Stimulated activated effector memory CD8-positive, alpha-beta T cell treated with anti-CD3 and anti-CD28 coated beads, Interleukin-12 subunit alpha, Interleukin-12 subunit beta, amount 100 ng/mL, for 72 hours (primary cell): ENCODE results near the gene RTKN.
A peak's percentile ranks its signal among the peaks of the same experiment; 100 is the strongest.

Experiments used
- ATAC-seq: fragments of 150-1000 bp; cut with Tn5 transposase; 2 replicates; pipeline ENCODE4 v1.10.0; 2021
- DNase-seq, 2 donors: peaks; one replicate each; pipeline ENCODE4 v3.0.0; 2021 to 2022; ENCODE audit warnings: low spot score in 2 of 2
- H3K27ac Mint-ChIP-seq: one replicate; pipeline ENCODE4 v1.8.0; 2022; ENCODE audit warnings: mild to moderate bottlenecking, mixed read lengths
- H3K36me3 Mint-ChIP-seq: one replicate; pipeline ENCODE4 v1.8.0; 2022; ENCODE audit warnings: mild to moderate bottlenecking, mixed read lengths
- H3K4me1 Mint-ChIP-seq: one replicate; pipeline ENCODE4 v1.8.0; 2022; ENCODE audit warnings: mixed read lengths
- H3K4me3 Mint-ChIP-seq: one replicate; pipeline ENCODE4 v1.8.0; 2022; ENCODE audit warnings: mild to moderate bottlenecking, mixed read lengths
- H3K9me3 Mint-ChIP-seq: one replicate; pipeline ENCODE4 v1.8.0; 2022; ENCODE audit warnings: mixed read lengths

Gene RTKN

DNA sequence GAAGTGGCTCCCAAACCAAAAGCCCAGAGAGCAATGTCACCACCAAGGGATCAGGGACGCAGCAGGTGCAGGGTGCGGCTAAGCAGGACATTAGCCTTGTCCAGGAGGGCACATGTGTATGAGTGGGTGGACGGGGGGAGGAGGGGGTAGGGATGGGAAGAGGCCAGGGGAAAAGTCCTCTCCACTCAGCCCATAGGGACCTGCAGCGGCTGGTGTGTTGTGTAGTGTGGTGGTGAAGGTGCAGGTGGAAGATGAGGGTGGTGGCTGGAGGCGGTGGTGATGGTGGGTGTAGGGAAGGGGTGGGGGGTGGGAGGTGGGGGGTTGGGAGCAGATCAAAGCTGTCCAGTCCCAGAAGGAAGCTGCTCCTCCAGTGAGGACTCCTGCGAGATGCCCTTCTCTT, 24.0 kb downstream of the RTKN start:
- Mint-ChIP-seq H3K9me3 (no peaks in the 10 kb centered on the region), H3K36me3 (peaks cover 19% of the 10 kb centered on the region), H3K4me1 (peaks cover 23% of the 10 kb centered on the region), H3K27ac (no peak overlapping the region), H3K4me3 (no peak overlapping the region)
- ATAC-seq, result no peak
- no peak for DNase-seq

DNA sequence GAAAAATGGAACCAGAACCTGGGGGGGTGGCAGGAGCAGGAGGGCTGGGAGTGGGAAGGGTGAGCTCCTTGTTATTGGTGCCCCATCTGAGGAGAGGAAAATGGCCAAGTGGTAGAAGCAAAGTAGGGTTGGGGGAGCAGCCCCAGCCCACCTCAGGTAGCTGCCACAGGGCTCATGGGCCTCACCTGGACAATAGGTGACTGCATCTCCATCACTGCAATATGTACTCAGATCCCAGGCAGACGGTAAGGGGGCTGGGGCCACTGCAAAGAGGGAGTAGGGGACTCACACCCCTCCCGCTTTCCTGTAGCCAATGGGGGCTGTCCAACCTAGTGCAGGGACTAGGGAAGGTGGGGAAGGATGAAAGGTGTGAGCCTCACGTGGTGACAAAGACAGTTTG, 24.5 kb downstream of the RTKN start:
- ATAC-seq, result no peak
- Mint-ChIP-seq H3K36me3 (peaks cover 13% of the 10 kb centered on the region), H3K9me3 (no peaks in the 10 kb centered on the region), H3K4me3 (no peak overlapping the region), H3K27ac (no peak overlapping the region), H3K4me1 (peaks cover 18% of the 10 kb centered on the region)
- DNase-seq, result no peak

DNA sequence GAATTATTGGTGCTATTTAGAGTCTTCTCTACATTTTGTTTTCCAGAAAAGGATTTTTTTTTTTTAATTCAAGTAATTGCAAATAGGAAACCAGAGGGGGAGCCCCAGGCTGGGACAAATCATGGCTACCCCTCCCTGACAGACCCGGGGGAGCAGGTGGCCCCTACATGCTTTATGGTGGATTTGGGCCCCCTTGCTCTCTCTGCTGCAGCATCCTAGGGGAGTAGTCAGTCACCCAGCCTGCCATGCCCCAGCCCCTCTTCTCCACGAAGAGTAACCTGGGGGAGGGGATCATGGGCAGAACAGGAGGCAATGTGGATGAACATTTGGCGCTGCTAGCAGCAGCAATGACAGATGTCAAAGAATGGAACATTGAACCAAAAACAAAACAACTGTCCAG, 25.0 kb downstream of the RTKN start:
- ATAC-seq, result no peak
- no peak for DNase-seq
- H3K27ac Mint-ChIP-seq, result no peak overlapping the region

DNA sequence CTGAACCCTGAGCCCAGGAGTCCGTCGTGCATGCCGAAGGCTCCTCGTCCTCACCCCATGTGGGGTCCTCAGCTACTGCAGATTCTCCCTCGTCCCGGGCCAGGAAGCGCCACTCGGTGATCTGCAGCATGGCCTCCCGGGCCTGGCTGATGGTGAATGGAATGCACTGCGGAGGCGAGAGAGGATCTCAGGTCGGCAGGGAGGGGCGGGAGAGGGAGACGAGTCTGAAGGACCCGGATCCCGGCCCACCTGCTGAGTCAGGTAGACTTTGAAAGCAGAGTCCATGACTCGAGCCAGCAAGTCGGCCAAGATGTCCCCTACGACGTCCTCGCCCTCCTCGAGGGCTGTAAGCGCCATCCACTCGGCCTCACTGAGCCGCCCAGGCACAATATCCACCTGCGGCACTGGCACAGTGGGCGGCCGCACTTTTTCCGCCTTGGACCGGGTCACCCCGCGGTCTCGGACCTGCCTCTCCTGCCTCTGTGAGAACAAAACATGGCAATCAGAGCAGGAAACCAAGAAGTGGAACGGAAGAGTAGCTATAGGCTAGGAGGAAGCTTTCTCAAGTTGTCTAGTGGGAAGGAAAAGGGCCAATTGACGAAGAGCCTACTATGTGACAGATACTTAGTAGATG, 25.9 kb downstream of the RTKN start:
- no peak overlapping the region for H3K27ac Mint-ChIP-seq
- no peaks in the 10 kb centered on the region for H3K9me3 Mint-ChIP-seq
- H3K4me1 Mint-ChIP-seq, result peaks cover 8% of the 10 kb centered on the region

More for the DNA sequence above, 25.0 kb downstream of the RTKN start:
- Mint-ChIP-seq H3K9me3 (no peaks in the 10 kb centered on the region), H3K4me3 (no peak overlapping the region), H3K36me3 (peaks cover 9% of the 10 kb centered on the region), H3K4me1 (peaks cover 14% of the 10 kb centered on the region)

DNA sequence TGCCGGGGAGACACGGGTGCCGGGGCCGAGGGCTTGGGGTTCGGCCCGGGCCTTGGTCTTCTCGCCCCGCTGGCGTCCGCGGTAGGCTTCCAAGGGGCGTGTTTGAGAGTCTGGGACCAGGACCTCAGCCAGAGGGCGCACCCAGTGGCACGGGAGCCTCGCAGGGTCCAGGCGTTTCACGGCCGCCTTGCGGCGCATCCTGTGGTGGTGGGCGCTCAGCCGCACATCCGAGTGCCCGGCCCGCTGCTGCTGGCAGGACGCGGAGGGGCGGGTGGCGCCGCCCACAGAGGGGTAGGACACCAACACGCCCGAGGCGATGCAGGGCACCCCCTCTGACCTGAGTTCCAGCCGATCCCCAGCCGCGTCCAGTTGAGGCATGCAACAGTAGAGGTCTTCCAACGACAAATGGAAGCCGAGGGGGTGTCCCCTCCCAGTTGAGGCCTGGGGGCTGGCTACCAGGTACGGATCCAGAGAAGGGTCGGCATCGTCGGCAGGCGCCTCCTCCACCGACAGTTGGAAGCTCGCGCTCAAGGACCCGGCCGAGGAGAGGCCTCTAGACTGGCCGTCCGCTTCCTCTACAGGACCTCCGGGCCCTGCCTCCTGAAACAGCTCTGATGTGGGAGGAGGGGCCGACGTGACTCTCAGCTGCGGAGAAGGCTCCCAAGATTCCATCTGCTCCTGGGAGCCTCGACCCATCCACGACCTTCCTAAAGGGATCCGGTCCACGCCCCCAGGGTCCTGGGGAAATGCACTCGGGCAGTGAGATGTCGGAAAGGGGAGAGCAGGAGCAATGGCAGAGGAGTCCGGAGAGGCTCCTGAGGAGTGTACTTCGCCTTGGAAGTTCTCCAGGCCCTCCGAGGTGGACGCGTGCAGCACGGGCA, 26.6 kb downstream of the RTKN start:
- Mint-ChIP-seq H3K4me1 (peaks cover 1% of the 10 kb centered on the region), H3K36me3 (no peaks in the 10 kb centered on the region), H3K27ac (no peak overlapping the region), H3K9me3 (no peaks in the 10 kb centered on the region), H3K4me3 (peak overlapping the region; percentile 52)
- peak; percentile 59 for ATAC-seq
- DNase-seq, result no peak

More for the DNA sequence above, 25.9 kb downstream of the RTKN start:
- Mint-ChIP-seq H3K4me3 (peak overlapping the region; percentile 52), H3K36me3 (peaks cover under 1% of the 10 kb centered on the region)
- no peak for DNase-seq
- ATAC-seq, result no peak

DNA sequence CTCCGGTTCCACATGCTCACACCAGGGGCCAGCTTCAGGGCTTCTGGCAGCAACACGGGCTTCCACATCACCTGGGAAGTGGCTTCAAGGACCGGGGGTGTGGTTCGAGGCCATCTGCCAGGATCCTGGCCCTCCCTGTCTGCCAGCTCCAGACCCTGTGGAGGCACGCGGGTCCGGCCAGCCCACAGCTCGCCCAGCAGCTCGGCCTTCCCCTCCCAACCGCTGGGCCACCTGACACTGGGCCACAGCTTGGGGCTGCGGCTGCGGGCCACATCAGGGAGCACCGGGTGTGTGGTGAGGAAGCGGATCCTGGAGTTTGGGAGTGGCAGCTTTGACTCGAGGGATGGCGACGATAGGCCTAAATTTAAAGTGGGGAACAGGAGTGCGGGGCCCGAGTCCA, 27.3 kb downstream of the RTKN start:
- Mint-ChIP-seq H3K9me3 (no peaks in the 10 kb centered on the region), H3K36me3 (no peaks in the 10 kb centered on the region), H3K4me3 (peak overlapping the region; percentile 52), H3K27ac (no peak overlapping the region), H3K4me1 (no peaks in the 10 kb centered on the region)
- DNase-seq (no peak), ATAC-seq (no peak)

DNA sequence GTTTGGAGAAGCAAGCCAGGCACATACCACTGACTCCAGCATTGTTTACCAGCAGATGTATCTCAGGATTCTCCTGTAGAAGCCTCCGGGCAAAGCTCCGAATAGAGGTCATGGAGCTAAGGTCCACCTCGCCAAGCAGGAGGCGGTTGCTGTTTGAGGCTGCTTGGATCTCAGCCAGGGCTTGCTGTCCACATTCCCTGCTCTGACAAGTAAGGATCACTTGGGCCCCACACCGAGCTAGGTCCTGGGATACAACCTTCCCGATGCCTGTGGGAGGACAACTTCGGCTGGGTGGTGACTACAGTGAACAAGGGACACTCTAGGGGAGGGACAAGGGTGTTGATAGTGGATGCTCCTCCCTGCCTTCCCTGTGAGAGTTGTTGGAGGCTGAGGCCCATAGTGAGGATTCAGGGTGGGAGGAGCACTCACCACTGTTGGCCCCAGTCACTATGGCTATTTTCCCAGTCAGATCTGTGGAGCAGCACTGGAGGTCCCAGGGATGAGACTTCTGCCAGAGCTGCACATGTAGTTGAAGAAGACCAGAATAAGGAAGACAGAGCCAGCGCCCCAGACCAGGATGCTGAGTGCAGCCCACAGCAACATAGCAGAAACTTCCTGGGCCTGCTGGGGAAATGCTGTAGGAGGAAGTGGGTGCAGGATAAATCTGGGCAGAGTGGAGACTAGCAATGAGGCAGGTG, 28.6 kb downstream of the RTKN start:
- Mint-ChIP-seq H3K27ac (peak overlapping the region; percentile 11), H3K4me3 (no peak overlapping the region)

DNA sequence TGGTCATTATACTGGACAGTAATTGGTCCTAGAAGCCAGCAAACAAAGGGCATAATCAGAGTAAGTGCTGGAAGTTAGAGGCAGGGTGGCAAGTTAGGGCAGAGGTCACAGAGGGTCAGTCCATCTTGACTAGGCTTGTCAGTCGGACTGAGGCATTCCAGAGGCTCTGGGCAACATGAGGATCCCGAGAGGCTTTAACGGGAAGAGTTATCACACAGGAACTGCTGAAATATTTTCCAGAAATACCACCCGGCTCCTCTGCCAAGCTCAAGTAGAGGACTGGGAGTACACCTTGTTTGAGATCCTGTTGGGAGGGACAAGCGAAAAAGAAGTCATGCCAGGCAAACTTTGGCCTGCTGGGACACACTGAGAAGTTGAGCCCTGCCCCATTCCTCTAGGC, 34.1 kb downstream of the RTKN start:
- ATAC-seq (no peak), DNase-seq (no peak)
- Mint-ChIP-seq H3K9me3 (no peaks in the 10 kb centered on the region), H3K27ac (no peak overlapping the region), H3K4me3 (no peak overlapping the region), H3K4me1 (no peaks in the 10 kb centered on the region), H3K36me3 (no peaks in the 10 kb centered on the region)

More for the DNA sequence above, 28.6 kb downstream of the RTKN start:
- no peak for DNase-seq
- Mint-ChIP-seq H3K4me1 (no peaks in the 10 kb centered on the region), H3K9me3 (no peaks in the 10 kb centered on the region), H3K36me3 (no peaks in the 10 kb centered on the region)
- ATAC-seq, result no peak

DNA sequence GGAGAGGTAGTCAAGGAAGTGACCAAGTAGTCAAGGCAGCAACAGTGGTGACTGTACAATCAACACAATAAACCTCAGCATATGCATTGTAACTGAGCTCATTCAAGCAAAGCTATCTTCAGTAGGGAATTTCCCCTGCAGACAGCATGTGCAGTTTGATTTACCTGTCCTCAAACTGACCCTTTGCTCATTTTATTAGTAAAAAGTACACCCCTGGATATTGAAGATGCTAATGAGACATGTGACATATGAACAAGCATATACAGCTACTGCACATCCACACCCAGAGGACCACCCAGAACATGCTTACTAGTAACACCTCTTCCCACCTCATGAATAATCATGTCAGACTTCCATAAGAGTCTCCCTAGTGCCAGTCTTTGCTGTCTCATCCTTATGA, 35.7 kb downstream of the RTKN start:
- Mint-ChIP-seq H3K27ac (no peak overlapping the region), H3K4me3 (no peak overlapping the region), H3K4me1 (no peaks in the 10 kb centered on the region), H3K36me3 (no peaks in the 10 kb centered on the region), H3K9me3 (no peaks in the 10 kb centered on the region)
- no peak for DNase-seq
- ATAC-seq, result peak; percentile 67

DNA sequence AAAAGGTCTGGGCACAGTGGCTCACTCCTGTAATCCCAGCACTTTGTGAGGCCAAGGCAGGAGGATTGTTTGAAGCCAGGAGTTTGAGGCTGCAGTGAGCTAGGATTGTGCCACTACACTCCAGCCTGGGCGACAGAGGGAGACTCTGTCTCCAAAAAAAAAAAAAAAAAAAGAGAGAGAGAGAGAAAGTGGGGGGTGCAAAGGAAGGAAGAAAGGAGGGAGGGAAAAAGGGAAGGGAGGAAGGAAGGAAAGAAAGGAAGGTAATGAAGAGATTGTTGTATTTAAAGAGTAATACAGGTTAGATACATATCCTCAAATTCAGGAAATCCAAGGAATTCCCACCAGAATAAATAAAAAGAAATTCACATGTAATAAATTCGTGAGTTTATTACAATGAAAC, 39.8 kb downstream of the RTKN start:
- Mint-ChIP-seq H3K27ac (no peak overlapping the region), H3K9me3 (no peaks in the 10 kb centered on the region), H3K4me1 (no peaks in the 10 kb centered on the region), H3K4me3 (no peak overlapping the region), H3K36me3 (no peaks in the 10 kb centered on the region)
- DNase-seq (no peak), ATAC-seq (no peak)

DNA sequence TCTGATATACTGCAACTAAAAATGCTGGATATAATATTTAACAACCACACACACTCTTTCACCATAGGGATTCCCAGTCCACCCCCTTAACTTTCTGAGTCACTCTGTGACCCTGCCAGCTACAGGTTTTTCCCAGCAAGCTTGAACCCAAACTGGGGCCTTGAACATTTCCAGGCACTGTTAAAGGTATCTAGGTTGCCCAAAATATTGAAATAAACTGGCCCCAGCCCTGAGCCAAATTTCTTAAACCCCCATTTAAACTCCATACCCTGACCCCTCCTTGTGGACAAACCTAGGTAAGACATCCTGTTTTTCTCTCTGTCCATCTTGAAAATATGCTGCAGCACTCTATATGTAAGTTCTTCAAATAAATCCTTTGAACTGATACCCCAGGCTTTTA, 42.0 kb downstream of the RTKN start:
- ATAC-seq, result peak; percentile 43
- H3K4me1 Mint-ChIP-seq, result no peaks in the 10 kb centered on the region
- no peak overlapping the region for H3K27ac Mint-ChIP-seq
- no peaks in the 10 kb centered on the region for H3K36me3 Mint-ChIP-seq
- no peak for DNase-seq
- H3K4me3 Mint-ChIP-seq, result no peak overlapping the region
- no peaks in the 10 kb centered on the region for H3K9me3 Mint-ChIP-seq

DNA sequence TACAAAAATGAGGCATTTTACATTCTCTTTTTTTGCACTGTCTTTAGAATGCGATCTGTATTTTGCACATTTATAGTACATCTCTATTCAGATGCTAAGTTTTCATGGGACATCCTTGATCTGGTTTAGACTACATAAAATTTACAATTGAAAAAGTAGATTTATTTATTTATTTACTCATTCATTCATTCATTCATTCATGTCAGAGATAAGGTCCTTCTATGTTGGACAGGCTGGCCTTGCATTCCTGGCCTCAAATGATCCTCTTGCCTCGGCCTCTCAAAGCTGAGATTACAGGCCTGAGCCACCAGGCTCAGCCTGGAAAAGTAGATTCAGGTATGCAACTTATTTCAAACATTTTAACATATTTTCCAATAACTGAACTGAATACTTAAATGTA, 45.6 kb downstream of the RTKN start:
- Mint-ChIP-seq H3K36me3 (no peaks in the 10 kb centered on the region), H3K27ac (no peak overlapping the region), H3K4me1 (no peaks in the 10 kb centered on the region), H3K4me3 (no peak overlapping the region), H3K9me3 (no peaks in the 10 kb centered on the region)
- DNase-seq (no peak), ATAC-seq (no peak)

DNA sequence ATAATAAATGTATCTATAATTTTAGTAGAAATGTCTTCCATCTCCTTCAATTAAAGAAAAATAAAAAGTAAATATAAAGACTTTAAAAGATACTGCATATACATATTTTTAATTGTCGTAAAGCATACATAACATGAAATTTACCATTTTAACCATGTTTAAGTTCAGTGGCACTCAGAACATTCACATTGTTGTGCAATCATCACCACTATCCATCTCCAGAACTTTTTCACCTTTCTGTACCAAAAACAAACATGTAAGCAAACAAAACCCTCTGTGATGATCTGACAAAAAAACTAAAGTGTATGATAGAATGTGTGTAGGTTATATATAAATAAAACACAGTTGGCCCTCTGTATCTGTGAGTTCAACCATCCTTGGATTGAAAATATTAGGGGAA, 48.2 kb downstream of the RTKN start:
- ATAC-seq, result no peak
- no peaks in the 10 kb centered on the region for H3K4me1 Mint-ChIP-seq
- no peaks in the 10 kb centered on the region for H3K36me3 Mint-ChIP-seq
- DNase-seq, result no peak
- H3K4me3 Mint-ChIP-seq, result no peak overlapping the region
- no peak overlapping the region for H3K27ac Mint-ChIP-seq
- no peaks in the 10 kb centered on the region for H3K9me3 Mint-ChIP-seq

DNA sequence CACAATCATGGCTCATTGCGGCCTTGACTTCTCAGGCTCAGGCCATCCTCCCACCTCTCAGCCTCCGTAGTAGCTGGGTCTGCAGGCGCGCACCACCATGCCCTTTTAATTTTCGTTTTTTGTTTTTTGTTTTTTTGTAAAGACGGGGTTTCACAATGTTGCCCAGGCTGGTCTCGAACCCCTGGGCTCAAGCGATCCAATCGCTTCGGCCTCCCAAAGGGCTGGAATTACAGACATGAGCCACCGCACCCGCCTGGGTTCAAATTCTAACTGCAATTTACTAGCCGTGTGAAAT, 49.3 kb downstream of the RTKN start:
- Mint-ChIP-seq H3K4me3 (peak overlapping the region; percentile 75), H3K9me3 (no peaks in the 10 kb centered on the region), H3K27ac (peak overlapping the region; percentile 97), H3K4me1 (no peaks in the 10 kb centered on the region), H3K36me3 (no peaks in the 10 kb centered on the region)
- ATAC-seq (no peak), DNase-seq (no peak)

DNA sequence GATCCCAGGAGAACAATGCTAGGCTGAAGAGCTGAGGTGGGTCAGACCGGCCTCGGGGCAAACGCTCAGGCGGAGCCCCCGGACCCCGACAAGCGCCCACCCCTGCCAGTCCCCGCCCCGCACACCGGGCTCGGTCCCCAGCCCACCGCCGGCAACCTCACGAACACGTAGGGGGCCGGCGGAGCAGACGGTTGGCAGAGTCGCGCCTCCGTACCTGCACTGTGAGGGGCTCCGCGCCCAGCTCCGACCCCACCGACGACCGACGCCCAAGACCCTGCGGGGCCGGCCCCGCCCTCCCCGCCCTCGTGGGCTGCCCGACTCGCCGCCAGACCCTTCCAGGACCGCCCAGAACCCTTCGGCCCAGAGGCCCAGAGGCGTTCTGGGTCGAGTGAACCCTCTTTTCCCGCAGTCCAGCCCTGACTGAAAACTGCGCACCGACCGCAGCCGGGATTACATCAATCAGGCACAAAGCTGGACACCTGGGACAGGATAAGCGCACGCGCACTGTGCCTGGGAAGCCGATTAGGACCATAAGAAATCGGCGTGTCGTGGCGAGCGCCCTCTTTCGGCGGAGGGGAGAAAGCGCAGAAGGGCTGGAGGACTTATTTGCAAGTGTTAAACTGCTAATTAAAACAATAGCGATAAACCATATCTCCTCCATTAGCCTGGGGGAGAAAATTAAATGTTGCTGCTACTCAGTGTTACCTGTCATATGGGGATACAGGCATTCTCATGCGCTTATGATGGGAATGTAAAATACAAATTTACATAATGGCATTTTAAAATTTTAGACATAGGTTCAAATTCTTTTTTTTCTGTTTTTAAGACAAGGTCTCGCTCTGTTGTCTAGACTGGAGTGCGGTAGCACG, 49.9 kb downstream of the RTKN start:
- Mint-ChIP-seq H3K36me3 (no peaks in the 10 kb centered on the region), H3K4me1 (no peaks in the 10 kb centered on the region), H3K27ac (peak overlapping the region; percentile 97), H3K4me3 (peak overlapping the region; percentile 75), H3K9me3 (no peaks in the 10 kb centered on the region)
- DNase-seq, result peak; percentile 98 to 99
- peak; percentile 66 for ATAC-seq
